GM19324 (cell line): Measurements from ENCODE around the gene EIF4G3.
"Not testable (repeated sequence)": the region's sequence is repeated elsewhere in the genome, so short reads cannot be mapped to it uniquely, and the experiment has no call there.

Experiments used
- ATAC-seq: cut with Tn5 transposase; IDR thresholded peaks from one replicate; pipeline ENCODE4 v1.9.1; 2021; ENCODE audit warnings: mild to moderate bottlenecking, moderate library complexity; ENCODE audit not compliant: unreplicated experiment, low FRiP score

The EIF4G3 gene

GRCh38 chr1:21115098-21115760, 61.5 kb downstream of the EIF4G3 start:
- no peak for ATAC-seq

- ATAC-seq, result no peak
Measured at GRCh38 chr1:21114431-21114830, 62.3 kb downstream of the EIF4G3 start.

GRCh38 chr1:21110163-21110562, 66.5 kb downstream of the EIF4G3 start:
- ATAC-seq, result no peak

- ATAC-seq, result no peak
Measured at GRCh38 chr1:21106709-21107108, 70.0 kb downstream of the EIF4G3 start.

GRCh38 chr1:21106238-21106637, 70.5 kb downstream of the EIF4G3 start:
- ATAC-seq, result no peak

- no peak for ATAC-seq
Measured at GRCh38 chr1:21105807-21106206, 70.9 kb downstream of the EIF4G3 start.

GRCh38 chr1:21104683-21105082, 72.0 kb downstream of the EIF4G3 start:
- ATAC-seq, result no peak

- no peak for ATAC-seq
Measured at GRCh38 chr1:21100481-21100921, 76.2 kb downstream of the EIF4G3 start.

- ATAC-seq, result no peak
Measured at GRCh38 chr1:21099869-21100131, 76.9 kb downstream of the EIF4G3 start.

- ATAC-seq, result no peak
Measured at GRCh38 chr1:21099034-21099868, 77.4 kb downstream of the EIF4G3 start.

GRCh38 chr1:21098186-21098915, 78.3 kb downstream of the EIF4G3 start:
- ATAC-seq, result no peak

GRCh38 chr1:21097729-21098128, 79.0 kb downstream of the EIF4G3 start:
- no peak for ATAC-seq

- ATAC-seq, result no peak
Measured at GRCh38 chr1:21095976-21096375, 80.7 kb downstream of the EIF4G3 start.

GRCh38 chr1:21094282-21094681, 82.4 kb downstream of the EIF4G3 start:
- not testable (repeated sequence) for ATAC-seq

- not testable (repeated sequence) for ATAC-seq
Measured at GRCh38 chr1:21093271-21093958, 83.3 kb downstream of the EIF4G3 start.

GRCh38 chr1:21092545-21092944, 84.2 kb downstream of the EIF4G3 start:
- not testable (repeated sequence) for ATAC-seq

- ATAC-seq, result not testable (repeated sequence)
Measured at GRCh38 chr1:21091053-21091690, 85.5 kb downstream of the EIF4G3 start.

- ATAC-seq, result no peak
Measured at GRCh38 chr1:21090463-21090862, 86.2 kb downstream of the EIF4G3 start.

- no peak for ATAC-seq
Measured at GRCh38 chr1:21089731-21090130, 87.0 kb downstream of the EIF4G3 start.

- no peak for ATAC-seq
Measured at GRCh38 chr1:21089299-21089698, 87.4 kb downstream of the EIF4G3 start.
